SK-N-SH (cell line): ENCODE measurements around the gene CDCP1. TPM values are rescaled to one million over a fixed set of nuclear protein-coding genes. Genes with fewer than 3 reads are reported as not detected.

Experiments used
- CTCF ChIA-PET: fragments of 300-600, 350-600 bp; formaldehyde crosslinking; extraction: SDS; loops from one replicate; lab custom pipeline; 2021; lab: Yijun Ruan, JAX
- POLR2A ChIA-PET: fragments of 350-600 bp; sonication (Branson Sonifier 250); formaldehyde crosslinking; extraction: SDS; loops from one replicate; lab custom pipeline; 2020; ENCODE audit warnings: antibody characterized with exemption, inconsistent platforms; lab: Yijun Ruan, JAX
- DNase-seq: peaks from one replicate; pipeline ENCODE4 v3.0.0; 2012
- H2AFZ ChIP-seq: fragments of 200-600 bp; sonication (generic); 2 replicates; pipeline ENCODE4 v1.8.1; 2016; ENCODE audit warnings: antibody characterized with exemption, mild to moderate bottlenecking, low read depth
- H3F3A ChIP-seq: fragments of 200-600 bp; sonication (generic); replicated peaks from 2 replicates; pipeline ENCODE3; 2016; ENCODE audit warnings: antibody characterized with exemption, mild to moderate bottlenecking; ENCODE audit not compliant: insufficient read depth
- H3K27ac ChIP-seq, 2 experiments: fragments of 200-500 bp in 1 of 2; fragments of 200-600 bp in 1 of 2; sonication (Bioruptor generic) in 1 of 2; sonication (generic), shearing (Covaris generic) in 1 of 2; 2 replicates each; pipeline versions ENCODE4 v1.5.1 to v1.6.1; 2014 to 2016; ENCODE audit warnings: low read depth in 2 of 2, inconsistent platforms in 1 of 2, low read length in 1 of 2, mild to moderate bottlenecking in 1 of 2, mixed read lengths in 1 of 2
- H3K27me3 ChIP-seq: fragments of 200-600 bp; sonication (generic), shearing (Covaris generic); 2 replicates; pipeline ENCODE4 v1.6.1; 2016; ENCODE audit warnings: mixed run types; ENCODE audit not compliant: insufficient read depth
- H3K36me3 ChIP-seq, 2 experiments: fragments of 200-500 bp in 1 of 2; fragments of 200-600 bp in 1 of 2; sonication (Bioruptor generic) in 1 of 2; sonication (generic) in 1 of 2; replicated peaks in 1 of 2; 2 replicates each; pipeline versions ENCODE3 to v1.5.1; 2014 to 2016; ENCODE audit warnings: low read length in 1 of 2, mild to moderate bottlenecking in 1 of 2; ENCODE audit not compliant: insufficient read depth in 2 of 2, control insufficient read depth in 1 of 2
- H3K4me1 ChIP-seq, 2 experiments: fragments of 200-500 bp in 1 of 2; fragments of 200-600 bp in 1 of 2; sonication (Bioruptor generic) in 1 of 2; sonication (generic), shearing (Covaris generic) in 1 of 2; 2 replicates each; pipeline versions ENCODE4 v1.5.1 to v1.6.1; 2014 to 2016; ENCODE audit warnings: low read depth in 1 of 2, low read length in 1 of 2, mixed run types in 1 of 2; ENCODE audit not compliant: insufficient read depth in 2 of 2, control insufficient read depth in 1 of 2
- H3K4me2 ChIP-seq: fragments of 200-600 bp; sonication (generic), shearing (Covaris generic); 2 replicates; pipeline ENCODE4 v1.6.1; 2017; ENCODE audit warnings: mixed run types
- H3K4me3 ChIP-seq, 2 experiments: fragments of 200-500 bp in 1 of 2; fragments of 200-600 bp in 1 of 2; sonication (Bioruptor generic) in 1 of 2; sonication (generic), shearing (Covaris generic) in 1 of 2; 2 replicates each; pipeline versions ENCODE4 v1.5.1 to v1.8.1; 2014 to 2016; ENCODE audit warnings: low read depth in 2 of 2, inconsistent platforms in 1 of 2, low read length in 1 of 2, mild to moderate bottlenecking in 1 of 2, mixed read lengths in 1 of 2, moderate library complexity in 1 of 2
- H3K79me2 ChIP-seq: fragments of 200-600 bp; sonication (generic); 2 replicates; pipeline ENCODE4 v1.8.1; 2017; ENCODE audit warnings: mild to moderate bottlenecking; ENCODE audit not compliant: insufficient read depth
- H3K9ac ChIP-seq: fragments of 200-600 bp; sonication (generic); 2 replicates; pipeline ENCODE4 v1.6.1; 2017; ENCODE audit warnings: mixed run types
- H3K9me2 ChIP-seq: fragments of 200-600 bp; sonication (generic); 2 replicates; pipeline ENCODE4 v1.6.1; 2017; ENCODE audit warnings: mixed run types
- H3K9me3 ChIP-seq: fragments of 200-600 bp; sonication (generic); 2 replicates; pipeline ENCODE4 v1.6.1; 2017; ENCODE audit warnings: mixed run types, mild to moderate bottlenecking, moderate library complexity
- H4K20me1 ChIP-seq: fragments of 200-600 bp; sonication (generic); 2 replicates; pipeline ENCODE4 v1.6.1; 2017; ENCODE audit warnings: mild to moderate bottlenecking, mixed run types; ENCODE audit not compliant: insufficient read depth
- EZH2phosphoT487 ChIP-seq: fragments of 200-600 bp; sonication (generic); IDR thresholded peaks from 2 replicates; pipeline ENCODE4 v1.6.1; 2017; ENCODE audit warnings: low read depth, mixed run types, mild to moderate bottlenecking, antibody characterized with exemption, moderate library complexity, borderline replicate concordance
- FOSL2 ChIP-seq: IDR thresholded peaks from 2 replicates; pipeline ENCODE4 v1.4.0; 2012; ENCODE audit warnings: low read depth, mild to moderate bottlenecking, moderate library complexity, borderline replicate concordance
- FOXJ3 ChIP-seq: sonication (generic); formaldehyde crosslinking; IDR thresholded peaks from 2 replicates; pipeline ENCODE4 v1.5.1; 2020; ENCODE audit warnings: mild to moderate bottlenecking, missing genetic modification reagents
- GATA2 ChIP-seq: sonication (generic); formaldehyde crosslinking; IDR thresholded peaks from 2 replicates; pipeline ENCODE4 v1.5.0; 2020; ENCODE audit warnings: mild to moderate bottlenecking, missing genetic modification reagents
- JUND ChIP-seq: IDR thresholded peaks from 2 replicates; pipeline ENCODE4 v1.4.0; 2012
- NFIC ChIP-seq: IDR thresholded peaks from 2 replicates; pipeline ENCODE4 v1.4.0; 2012; ENCODE audit warnings: borderline replicate concordance
- NRF1 ChIP-seq: IDR thresholded peaks from 2 replicates; pipeline ENCODE4 v1.6.1; 2012; ENCODE audit warnings: low read depth, mild to moderate bottlenecking, low read length
- POLR2AphosphoS5 ChIP-seq: IDR thresholded peaks from 2 replicates; pipeline ENCODE4 v1.6.1; 2012; ENCODE audit warnings: low read depth, low read length
- RFX5 ChIP-seq: IDR thresholded peaks from 2 replicates; pipeline ENCODE4 v1.6.1; 2012; ENCODE audit warnings: mild to moderate bottlenecking, improper control_type of control experiment, low read length
- RXRA ChIP-seq: IDR thresholded peaks from 2 replicates; pipeline ENCODE4 v1.4.0; 2012; ENCODE audit warnings: low read depth, mild to moderate bottlenecking, borderline replicate concordance
- SIN3A ChIP-seq: IDR thresholded peaks from 2 replicates; pipeline ENCODE4 v1.6.1; 2012; ENCODE audit warnings: low read depth, mild to moderate bottlenecking, low read length, moderate library complexity, borderline replicate concordance
- SMC3 ChIP-seq: IDR thresholded peaks from 2 replicates; pipeline ENCODE4 v1.6.1; 2012; ENCODE audit warnings: low read depth, low read length, improper control_type of control experiment
- YY1 ChIP-seq: IDR thresholded peaks from 2 replicates; pipeline ENCODE4 v1.4.0; 2012; ENCODE audit warnings: low read depth, mild to moderate bottlenecking
- ZBTB33 ChIP-seq: IDR thresholded peaks from 2 replicates; pipeline ENCODE4 v1.4.0; 2012; ENCODE audit warnings: low read depth, borderline replicate concordance
- WGBS: methylation state at CpG from one replicate; pipeline ENCODE4 v1.1.6; 2017; ENCODE audit warnings: low lambda C conversion rate; 5-methylcytosine and 5-hydroxymethylcytosine counted together
- polyA plus RNA-seq, 3 experiments: library from polyadenylated mRNA; depleted of rRNA; stranded (reverse); fragments of >200 nt; gene quantifications; 2 replicates each; pipeline ENCODE4 v1.2.3, GENCODE V29; 2012
- TF ChIP-seq, protein P1 (sequence below): IDR thresholded peaks from 2 replicates; pipeline ENCODE4; 2012

The CDCP1 gene
- polyA plus RNA-seq, 1 of the 3 experiments (the other 2 are of a cell fraction) = 3.6 TPM

- H3K9me2 ChIP-seq = no peaks in the 10 kb centered on the region
- H3K36me3 ChIP-seq = no peaks in the 10 kb centered on the region
- peaks cover 8% of the 10 kb centered on the region for H3F3A ChIP-seq
- POLR2A ChIA-PET = no interaction called here
- H3K4me2 ChIP-seq = no peak overlapping the region
- no peak for DNase-seq
- no peaks in the 10 kb centered on the region; a peak in 1 of 4 replicates for H3K4me1 ChIP-seq
- no peaks in the 10 kb centered on the region for H3K79me2 ChIP-seq
- no peak overlapping the region for H2AFZ ChIP-seq
- H4K20me1 ChIP-seq = no peaks in the 10 kb centered on the region
- TF ChIP-seq FOSL2 (no peak), POLR2AphosphoS5 (no peak), JUND (no peak), SIN3A (no peak)
- no peak overlapping the region for H3K27ac ChIP-seq
- H3K4me3 ChIP-seq = no peak overlapping the region
- H3K9me3 ChIP-seq = peaks cover 6% of the 10 kb centered on the region; the same call in 1 of the 2 replicates
- H3K27me3 ChIP-seq = no peaks in the 10 kb centered on the region
- 52% methylated on average over 1 of the region's 1 CpG for WGBS
- H3K9ac ChIP-seq = no peak overlapping the region
- CTCF ChIA-PET = interaction anchor here (1.0 to 1.4 kb wide), 2 partner anchors 27 to 112 kb away, joined by 3 to 4 read pairs; no protein-coding TSS in a partner anchor
These were observed 6.1 kb upstream of the CDCP1 start for GRCh38 chr3:45152307-45152706.

DNA sequence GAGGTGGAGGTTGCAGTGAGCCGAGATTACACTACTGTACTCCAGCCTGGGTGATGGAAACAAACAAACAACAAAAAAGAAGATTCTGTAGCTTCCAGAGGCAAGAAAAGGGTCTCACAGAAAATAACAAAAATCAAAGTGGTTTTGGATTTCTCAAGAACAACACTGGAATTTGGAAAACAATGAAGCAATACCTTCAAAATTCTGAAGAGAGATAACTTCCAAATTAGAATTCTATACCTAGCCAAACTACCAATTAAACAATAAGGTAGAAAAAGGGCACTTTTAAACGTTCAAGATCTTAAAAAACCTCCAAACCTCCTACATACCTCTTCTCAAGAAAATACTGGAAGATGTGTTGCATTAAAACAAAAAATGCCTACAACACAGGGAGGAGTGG, 4.9 kb upstream of the CDCP1 start:
- no peaks in the 10 kb centered on the region for H3K79me2 ChIP-seq
- no peak overlapping the region for H3K4me3 ChIP-seq
- WGBS = 19% methylated on average over 2 of the region's 2 CpGs
- peaks cover 6% of the 10 kb centered on the region; the same call in 1 of the 2 replicates for H3K9me3 ChIP-seq
- no peak for DNase-seq
- no peaks in the 10 kb centered on the region; a peak in 2 of 4 replicates for H3K4me1 ChIP-seq
- no peak overlapping the region for H3K9ac ChIP-seq
- ChIA-PET CTCF (interaction anchor here (0.8 kb wide), 1 partner anchor 121 kb away, joined by 3 read pairs; no protein-coding TSS in a partner anchor), POLR2A (no interaction called here)
- TF ChIP-seq GATA2 = no peak
- no peak for TF ChIP-seq NFIC
- no peak for TF ChIP-seq FOXJ3 (CRISPR knock-in tag)
- TF ChIP-seq ZBTB33 = no peak
- no peak for TF ChIP-seq EZH2phosphoT487
- no peak for TF ChIP-seq JUND
- TF ChIP-seq NRF1 = no peak
- TF ChIP-seq RFX5 = no peak
- TF ChIP-seq SMC3 = no peak
- no peak for TF ChIP-seq YY1
- no peak for TF ChIP-seq RXRA
- TF ChIP-seq, protein P1, sequence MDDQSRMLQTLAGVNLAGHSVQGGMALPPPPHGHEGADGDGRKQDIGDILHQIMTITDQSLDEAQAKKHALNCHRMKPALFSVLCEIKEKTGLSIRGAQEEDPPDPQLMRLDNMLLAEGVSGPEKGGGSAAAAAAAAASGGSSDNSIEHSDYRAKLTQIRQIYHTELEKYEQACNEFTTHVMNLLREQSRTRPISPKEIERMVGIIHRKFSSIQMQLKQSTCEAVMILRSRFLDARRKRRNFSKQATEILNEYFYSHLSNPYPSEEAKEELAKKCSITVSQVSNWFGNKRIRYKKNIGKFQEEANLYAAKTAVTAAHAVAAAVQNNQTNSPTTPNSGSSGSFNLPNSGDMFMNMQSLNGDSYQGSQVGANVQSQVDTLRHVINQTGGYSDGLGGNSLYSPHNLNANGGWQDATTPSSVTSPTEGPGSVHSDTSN = no peak
- peaks cover 8% of the 10 kb centered on the region for H3F3A ChIP-seq
- no peaks in the 10 kb centered on the region for H3K36me3 ChIP-seq
- H2AFZ ChIP-seq = no peak overlapping the region
- no peaks in the 10 kb centered on the region for H3K9me2 ChIP-seq
- H3K27ac ChIP-seq = no peak overlapping the region
- H4K20me1 ChIP-seq = no peaks in the 10 kb centered on the region
- H3K4me2 ChIP-seq = no peak overlapping the region
- H3K27me3 ChIP-seq = no peaks in the 10 kb centered on the region
